Pancreas (tissue), 10 donors: ENCODE measurements around the gene CAMKMT. TPM values are rescaled to one million over a fixed set of nuclear protein-coding genes. Genes with fewer than 3 reads are reported as not detected.

Experiments used
- ATAC-seq, 4 donors: fragments of 200-7000 bp; cut with Tn5 transposase; one replicate each; pipeline versions ENCODE4 v1.8.0 to v1.9.1; 2020; ENCODE audit warnings: mild to moderate bottlenecking in 4 of 4, moderate library complexity in 4 of 4
- DNase-seq, 6 donors: peaks; one replicate each; pipeline ENCODE4 v3.0.0-alpha.2; 2020
- FAIRE-seq: peaks from 2 replicates; lab custom pipeline; 2012; peaks lifted over from hg19 to GRCh38; lab: Jason Lieb, UNC
- H3K27ac ChIP-seq, 4 donors: fragments of 200-600 bp; sonication (generic); 1 replicate in 3 of 4; 2 replicates in 1 of 4; pipeline versions ENCODE4 v1.5.0 to v1.8.0; 2020
- H3K27me3 ChIP-seq, 4 donors: fragments of 200-600 bp; one replicate each; pipeline ENCODE4 v1.8.0; 2021
- H3K36me3 ChIP-seq, 3 donors: fragments of 200-600 bp; sonication (generic) in 1 of 3; one replicate each; pipeline versions ENCODE4 v1.5.0 to v1.8.0; 2020 to 2021
- H3K4me1 ChIP-seq, 3 donors: fragments of 200-600 bp; one replicate each; pipeline ENCODE4 v1.8.0; 2021
- H3K4me3 ChIP-seq, 4 donors: fragments of 200-600 bp; sonication (generic) in 2 of 4; one replicate each; pipeline versions ENCODE4 v1.5.0 to v1.8.0; 2020 to 2021
- H3K9me3 ChIP-seq, 4 donors: fragments of 200-600 bp; one replicate each; pipeline ENCODE4 v1.8.0; 2021
- CTCF ChIP-seq, 4 donors: fragments of 200-600 bp; sonication (generic) in 3 of 4; IDR thresholded peaks; one replicate each; pipeline versions ENCODE4 v1.5.0 to v1.8.0; 2021; ENCODE audit warnings: antibody characterized with exemption in 4 of 4
- WGBS, 2 donors: extraction: QIAGEN DNeasy Blood & Tissue Kit; methylation state at CpG; one replicate each; pipeline ENCODE4 v1.1.7; 2013; 5-methylcytosine and 5-hydroxymethylcytosine counted together
- intact Hi-C, 3 donors: fragments of 100-400 bp; cut with DNase I; formaldehyde crosslinking; loops; one replicate each; pipeline versions ENCODE4 v1.11.1 to v1.14.2; 2022
- polyA plus RNA-seq, 2 donors: library from polyadenylated mRNA; stranded (reverse); fragments of 200-250 nt; gene quantifications; one replicate each; pipeline ENCODE4 v1.2.3, GENCODE V29; 2013
- total RNA-seq, 6 donors: library from RNA; stranded (reverse); fragmentation: NEBNext Ultra II Directional in 4 of 6; extraction: Animal tissue kit (Norgen Biotek cat#: 25700) in 4 of 6; gene quantifications; one replicate each; pipeline versions ENCODE4 v1.2.1 to v1.2.4, GENCODE V29; 2021 to 2023
- donor health status: healthy with polysubstance abuse.
- donor health status: DM: no; HTN: no; CAD: no; lungs with moderate emphysema.
- donor health status: DM: no; HTN: no; CAD: no.
- donor health status: control.
- donor health status: control.
- donor health status: Bipolar disorder and iron deficiency.
- donor health status: DM: yes; HTN: yes; CAD: no.
- donor health status: DM: no; HTN: no; CAD: no.
- donor health status: DM: no; HTN: no; CAD: no.
- donor health status: DM: yes; HTN: yes; CAD: no.

CAMKMT gene
- total and polyA plus RNA-seq, 8 donors = 4.6 to 11.9 (median 8.3) TPM

GRCh38 chr2:44786045-44786816 is 424.5 kb downstream of the CAMKMT start:
- DNase-seq (no peak), ATAC-seq (no peak), FAIRE-seq (no peak)

GRCh38 chr2:44786817-44787214 is 425.1 kb downstream of the CAMKMT start:
- FAIRE-seq = no peak

More at GRCh38 chr2:44786045-44786816, 424.5 kb downstream of the CAMKMT start:
- H3K4me1 ChIP-seq = no peaks in the 10 kb centered on the region
- 85 to 86% methylated on average over 7 of the region's 7 CpGs for WGBS, 2 donors
- no peak overlapping the region for H3K4me3 ChIP-seq
- H3K9me3 ChIP-seq = no peaks in the 10 kb centered on the region
- intact Hi-C loops = no loop called here
- no peaks in the 10 kb centered on the region for H3K27me3 ChIP-seq
- TF ChIP-seq CTCF (IDR thresholded peaks at IDR 0.05) = no peak
- H3K36me3 ChIP-seq = no peaks in the 10 kb centered on the region
- H3K27ac ChIP-seq = no peak overlapping the region

GRCh38 chr2:44787663-44788062 is 425.9 kb downstream of the CAMKMT start:
- DNase-seq = no peak
- Histone ChIP-seq H3K27ac (no peak overlapping the region), H3K9me3 (no peaks in the 10 kb centered on the region), H3K4me1 (no peaks in the 10 kb centered on the region), H3K27me3 (no peaks in the 10 kb centered on the region), H3K36me3 (no peaks in the 10 kb centered on the region), H3K4me3 (no peak overlapping the region)
- no peak for ATAC-seq
- no peak for TF ChIP-seq CTCF (IDR thresholded peaks at IDR 0.05)
- FAIRE-seq = no peak
- WGBS, 2 donors = 82 to 90% methylated on average over 6 of the region's 6 CpGs
- intact Hi-C loops = no loop called here

More at GRCh38 chr2:44786817-44787214, 425.1 kb downstream of the CAMKMT start:
- Histone ChIP-seq H3K4me1 (no peaks in the 10 kb centered on the region), H3K27ac (no peak overlapping the region), H3K27me3 (no peaks in the 10 kb centered on the region), H3K4me3 (no peak overlapping the region), H3K36me3 (no peaks in the 10 kb centered on the region), H3K9me3 (no peaks in the 10 kb centered on the region)
- intact Hi-C loops = no loop called here
- DNase-seq = no peak
- TF ChIP-seq CTCF (IDR thresholded peaks at IDR 0.05) = no peak
- 86 to 94% methylated on average over 5 of the region's 5 CpGs for WGBS, 2 donors
- ATAC-seq = no peak

DNA sequence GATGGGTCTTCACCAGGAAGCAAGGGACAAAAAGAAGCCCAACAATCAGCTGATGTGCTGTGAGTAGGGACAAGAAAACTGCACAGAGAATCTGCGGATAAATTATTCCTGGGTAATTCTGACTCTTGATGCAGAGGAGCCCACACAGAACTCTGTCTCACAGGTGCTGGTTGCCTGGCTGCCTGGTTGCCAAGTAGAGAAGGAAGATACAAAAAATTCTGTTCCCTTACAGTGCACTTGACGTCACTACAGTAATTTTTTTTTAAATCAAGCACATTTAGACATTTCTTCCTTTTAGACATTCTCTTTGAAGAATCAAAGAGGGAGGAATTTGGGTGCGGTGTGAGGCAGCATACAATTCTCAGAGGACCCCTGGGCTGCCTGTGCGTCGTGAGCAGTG is 427.7 kb downstream of the CAMKMT start:
- no peak for FAIRE-seq
- Histone ChIP-seq H3K4me3 (no peak overlapping the region), H3K27me3 (no peaks in the 10 kb centered on the region), H3K27ac (no peak overlapping the region), H3K9me3 (no peaks in the 10 kb centered on the region), H3K4me1 (no peaks in the 10 kb centered on the region), H3K36me3 (no peaks in the 10 kb centered on the region)
- no peak for TF ChIP-seq CTCF (IDR thresholded peaks at IDR 0.05)
- intact Hi-C loops = no loop called here
- DNase-seq = no peak
- no peak for ATAC-seq
- 52 to 55% methylated on average over 5 of the region's 5 CpGs for WGBS, 2 donors
